ENCODE data around the gene PTGS2.

The PTGS2 gene

DNA sequence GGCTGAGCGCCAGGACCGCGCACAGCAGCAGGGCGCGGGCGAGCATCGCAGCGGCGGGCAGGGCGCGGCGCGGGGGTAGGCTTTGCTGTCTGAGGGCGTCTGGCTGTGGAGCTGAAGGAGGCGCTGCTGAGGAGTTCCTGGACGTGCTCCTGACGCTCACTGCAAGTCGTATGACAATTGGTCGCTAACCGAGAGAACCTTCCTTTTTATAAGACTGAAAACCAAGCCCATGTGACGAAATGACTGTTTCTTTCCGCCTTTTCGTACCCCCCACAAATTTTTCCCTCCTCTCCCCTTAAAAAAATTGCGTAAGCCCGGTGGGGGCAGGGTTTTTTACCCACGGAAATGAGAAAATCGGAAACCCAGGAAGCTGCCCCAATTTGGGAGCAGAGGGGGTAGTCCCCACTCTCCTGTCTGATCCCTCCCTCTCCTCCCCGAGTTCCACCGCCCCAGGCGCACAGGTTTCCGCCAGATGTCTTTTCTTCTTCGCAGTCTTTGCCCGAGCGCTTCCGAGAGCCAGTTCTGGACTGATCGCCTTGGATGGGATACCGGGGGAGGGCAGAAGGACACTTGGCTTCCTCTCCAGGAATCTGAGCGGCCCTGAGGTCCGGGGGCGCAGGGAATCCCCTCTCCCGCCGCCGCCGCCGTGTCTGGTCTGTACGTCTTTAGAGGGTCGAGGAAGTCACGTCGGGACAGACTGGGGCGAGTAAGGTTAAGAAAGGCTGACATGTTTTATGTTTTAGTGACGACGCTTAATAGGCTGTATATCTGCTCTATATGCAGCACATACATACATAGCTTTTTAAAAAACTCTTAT, at the start of gene PTGS2:
Gene PTGS2, minus strand, starts transcription at position 179 of the 817 bp plus-strand sequence. Its CDS starts 133 bp downstream, at position 46.
- H3K9me3 ChIP-seq (ENCODE audit: control insufficient read depth, insufficient read depth, low read length): no peaks in the 10 kb centered on the region
- peak within 1 kb of the TSS; percentile 83 for H3K9ac ChIP-seq (ENCODE audit: low read depth, low read length)
- H3K4me1 ChIP-seq (ENCODE audit: insufficient read depth, low read length): no peaks in the 10 kb centered on the region
- H3K36me3 ChIP-seq (ENCODE audit: insufficient read depth, low read length): no peaks in the 10 kb centered on the region

DNA sequence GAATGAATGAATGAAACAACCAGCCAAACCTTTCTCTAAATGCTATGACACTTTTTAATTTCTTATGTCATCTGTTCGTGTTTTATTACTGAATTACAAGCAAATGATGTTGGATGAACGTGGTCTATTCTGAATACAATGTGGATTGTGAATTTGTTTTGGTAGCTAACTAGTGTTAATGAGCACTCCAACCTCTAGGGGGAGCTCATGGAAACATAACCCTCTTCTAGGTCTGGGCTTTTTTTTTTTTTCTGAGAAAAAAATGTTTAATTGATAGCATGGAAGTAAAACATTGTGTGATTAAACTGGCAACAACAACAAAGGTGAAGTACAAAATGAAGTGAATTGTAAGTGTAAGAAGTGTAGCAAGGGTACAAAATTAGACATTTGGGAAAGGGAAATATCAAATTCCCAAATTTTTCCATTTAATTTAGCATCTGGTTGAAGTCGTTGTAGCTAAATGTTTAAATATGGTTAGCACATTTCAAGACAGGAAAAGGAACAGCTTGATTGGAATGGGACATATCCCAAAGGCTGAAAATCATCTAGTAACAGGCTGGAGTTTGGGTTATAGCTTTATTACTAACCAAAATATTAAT, 42.6 kb upstream of the PTGS2 start:
- H3K9ac ChIP-seq (ENCODE audit: low read depth, low read length): no peak overlapping the region
- no peaks in the 10 kb centered on the region for H3K4me1 ChIP-seq (ENCODE audit: insufficient read depth, low read length)
- no peaks in the 10 kb centered on the region for H3K9me3 ChIP-seq (ENCODE audit: control insufficient read depth, insufficient read depth, low read length)
- no peaks in the 10 kb centered on the region for H3K36me3 ChIP-seq (ENCODE audit: insufficient read depth, low read length)

DNA sequence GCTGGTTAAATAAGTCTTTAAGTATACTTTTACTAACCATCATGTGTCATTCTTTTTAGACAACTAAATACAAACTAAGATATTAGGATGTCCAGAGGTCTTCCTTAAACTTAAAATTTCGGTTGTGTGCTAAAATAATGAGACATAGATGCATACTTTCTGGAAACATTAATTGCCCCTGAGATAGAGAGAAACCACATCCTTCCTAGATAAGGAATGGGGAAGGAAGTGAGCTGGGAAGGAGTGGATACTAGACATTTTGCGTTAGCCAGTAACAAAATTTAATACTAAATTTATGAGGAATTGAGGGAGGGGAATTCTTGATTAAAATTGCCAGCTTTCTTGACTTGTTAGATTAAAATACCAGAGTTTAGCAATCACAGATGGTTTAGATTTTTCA, 37.1 kb upstream of the PTGS2 start:
- Histone ChIP-seq H3K9ac (ENCODE audit: low read depth, low read length) (no peak overlapping the region), H3K36me3 (ENCODE audit: insufficient read depth, low read length) (no peaks in the 10 kb centered on the region), H3K4me1 (ENCODE audit: insufficient read depth, low read length) (no peaks in the 10 kb centered on the region), H3K9me3 (ENCODE audit: control insufficient read depth, insufficient read depth, low read length) (no peaks in the 10 kb centered on the region)

DNA sequence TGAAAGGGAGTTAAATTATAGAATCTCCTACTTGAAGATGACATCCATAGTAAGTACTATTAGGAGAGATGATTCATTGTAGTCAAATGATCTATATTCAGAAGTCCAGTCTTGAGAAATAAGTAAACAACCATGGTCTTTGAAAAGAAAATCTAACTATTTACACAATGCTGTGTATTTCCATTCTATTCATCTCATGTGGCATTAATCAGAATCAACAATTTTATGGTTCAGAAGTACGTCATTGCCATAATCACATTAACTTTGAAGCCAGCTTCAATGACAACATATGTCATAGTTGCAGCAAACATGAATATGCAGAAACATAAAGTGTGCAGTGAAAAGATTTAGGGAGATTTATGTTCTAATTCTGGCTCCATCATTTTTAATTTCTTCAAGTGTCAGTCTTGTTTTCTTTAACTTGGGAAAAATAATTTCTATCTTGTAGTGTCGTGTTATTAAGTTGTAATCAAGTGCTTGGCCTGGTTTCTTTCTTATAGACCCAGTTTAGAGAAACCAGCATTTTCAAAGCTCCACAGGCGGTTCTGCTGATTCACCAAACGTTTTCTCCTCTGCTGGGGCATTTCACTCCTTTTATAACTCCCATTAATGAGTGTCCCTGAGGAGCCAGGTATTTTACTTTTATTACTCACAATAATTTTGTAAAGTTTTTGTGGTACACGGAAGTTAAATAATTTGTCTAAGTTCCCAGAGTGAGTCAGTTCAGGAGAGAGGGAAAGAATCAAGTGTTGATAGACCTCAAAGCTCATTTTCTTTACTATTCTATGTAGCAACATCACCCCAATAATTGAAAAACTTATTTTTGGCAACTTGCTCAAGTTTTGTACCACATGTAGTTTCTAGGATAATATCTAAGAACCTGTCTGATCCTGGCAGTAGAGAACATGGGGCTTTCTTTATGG, 35.9 kb upstream of the PTGS2 start:
- Histone ChIP-seq H3K9ac (ENCODE audit: low read depth, low read length) (no peak overlapping the region), H3K4me1 (ENCODE audit: insufficient read depth, low read length) (no peaks in the 10 kb centered on the region), H3K36me3 (ENCODE audit: insufficient read depth, low read length) (no peaks in the 10 kb centered on the region), H3K9me3 (ENCODE audit: control insufficient read depth, insufficient read depth, low read length) (no peaks in the 10 kb centered on the region)

DNA sequence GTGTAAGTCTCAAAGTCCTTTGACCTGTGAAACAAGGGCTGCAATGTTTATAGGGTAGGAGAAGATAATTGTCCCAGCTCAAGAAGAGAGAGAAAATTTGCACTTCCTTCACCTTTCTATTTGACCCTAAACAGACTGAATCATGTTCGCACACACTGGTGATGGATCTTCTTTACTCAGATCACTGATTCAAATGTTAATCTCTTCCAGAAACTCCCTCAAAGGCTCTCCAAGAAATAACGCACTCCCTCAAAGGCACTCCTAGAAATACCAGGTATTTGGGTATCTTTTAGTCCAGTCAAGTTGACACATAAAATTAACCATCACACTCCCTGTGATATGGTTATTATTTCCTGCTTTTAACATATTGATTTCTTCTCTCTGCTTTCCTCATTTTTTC, 30.5 kb upstream of the PTGS2 start:
- Histone ChIP-seq H3K36me3 (ENCODE audit: insufficient read depth, low read length) (no peaks in the 10 kb centered on the region), H3K9ac (ENCODE audit: low read depth, low read length) (no peak overlapping the region), H3K4me1 (ENCODE audit: insufficient read depth, low read length) (no peaks in the 10 kb centered on the region), H3K9me3 (ENCODE audit: control insufficient read depth, insufficient read depth, low read length) (no peaks in the 10 kb centered on the region)

DNA sequence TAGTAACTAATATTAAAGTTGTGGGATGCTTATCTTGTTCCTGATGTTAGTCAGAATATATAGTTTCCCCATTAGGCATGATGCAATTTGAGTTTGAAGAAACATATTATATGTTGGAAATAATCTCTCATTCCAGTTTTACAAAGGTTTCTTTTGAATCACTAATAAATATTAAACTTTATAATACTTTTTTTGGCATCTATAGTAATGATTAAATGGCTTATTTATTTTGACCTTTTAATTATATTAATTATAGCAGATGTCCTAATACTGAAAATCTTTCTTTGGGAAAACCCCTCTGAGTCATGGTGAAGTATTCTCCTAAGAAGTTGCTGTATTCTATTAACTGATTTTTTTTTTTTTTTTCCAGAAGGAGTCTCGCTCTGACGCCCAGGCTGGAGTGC, 28.5 kb upstream of the PTGS2 start:
- no peaks in the 10 kb centered on the region for H3K36me3 ChIP-seq (ENCODE audit: insufficient read depth, low read length)
- no peak overlapping the region for H3K9ac ChIP-seq (ENCODE audit: low read depth, low read length)
- no peaks in the 10 kb centered on the region for H3K4me1 ChIP-seq (ENCODE audit: insufficient read depth, low read length)
- no peaks in the 10 kb centered on the region for H3K9me3 ChIP-seq (ENCODE audit: control insufficient read depth, insufficient read depth, low read length)

DNA sequence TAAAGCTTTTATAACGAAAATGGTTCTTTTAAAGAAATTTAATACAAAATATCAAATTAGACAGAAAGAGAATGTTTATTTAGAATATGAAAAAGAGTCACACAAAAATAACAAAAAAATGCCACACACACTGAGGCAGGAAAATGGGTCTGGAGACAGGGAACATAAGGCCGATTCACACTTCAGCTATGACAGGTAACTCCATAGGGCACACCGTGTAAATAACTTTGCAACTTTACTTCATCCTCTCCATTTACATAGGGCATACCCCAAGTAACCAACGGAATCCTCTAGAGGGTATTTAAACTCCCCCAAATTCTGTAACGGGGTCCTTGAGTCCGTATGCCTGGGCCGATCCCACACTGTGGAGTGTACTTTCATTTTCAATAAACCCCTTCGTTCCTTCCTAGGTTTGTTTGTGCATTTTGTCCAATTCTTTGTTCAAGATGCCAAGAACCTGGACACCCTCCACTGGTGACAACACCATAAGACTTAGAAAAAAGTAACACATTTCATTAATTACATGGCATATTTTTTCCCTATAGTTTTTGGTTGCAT, 23.1 kb upstream of the PTGS2 start:
- no peak overlapping the region for H3K9ac ChIP-seq (ENCODE audit: low read depth, low read length)
- H3K36me3 ChIP-seq (ENCODE audit: insufficient read depth, low read length): no peaks in the 10 kb centered on the region
- H3K4me1 ChIP-seq (ENCODE audit: insufficient read depth, low read length): no peaks in the 10 kb centered on the region
- no peaks in the 10 kb centered on the region for H3K9me3 ChIP-seq (ENCODE audit: control insufficient read depth, insufficient read depth, low read length)

DNA sequence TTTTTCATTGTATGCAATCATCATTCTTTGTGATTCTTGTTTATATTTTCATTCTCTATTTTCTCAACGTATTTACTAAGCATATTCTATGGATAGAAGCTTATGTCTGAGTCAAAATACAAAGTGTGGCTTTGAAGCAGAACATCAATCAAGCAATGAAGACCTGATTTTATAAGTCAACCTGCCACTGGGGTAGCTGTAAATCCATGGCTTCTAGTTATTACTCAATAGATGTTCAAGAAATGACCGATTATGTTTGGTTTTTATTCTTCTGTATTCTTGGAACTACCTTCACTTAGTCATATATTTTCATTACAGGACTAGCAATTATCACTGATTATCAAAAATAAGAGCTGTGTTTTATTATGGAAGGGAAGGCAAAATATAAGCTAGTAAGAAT, 20.5 kb upstream of the PTGS2 start:
- Histone ChIP-seq H3K9me3 (ENCODE audit: control insufficient read depth, insufficient read depth, low read length) (no peaks in the 10 kb centered on the region), H3K36me3 (ENCODE audit: insufficient read depth, low read length) (no peaks in the 10 kb centered on the region), H3K4me1 (ENCODE audit: insufficient read depth, low read length) (no peaks in the 10 kb centered on the region), H3K9ac (ENCODE audit: low read depth, low read length) (no peak overlapping the region)

DNA sequence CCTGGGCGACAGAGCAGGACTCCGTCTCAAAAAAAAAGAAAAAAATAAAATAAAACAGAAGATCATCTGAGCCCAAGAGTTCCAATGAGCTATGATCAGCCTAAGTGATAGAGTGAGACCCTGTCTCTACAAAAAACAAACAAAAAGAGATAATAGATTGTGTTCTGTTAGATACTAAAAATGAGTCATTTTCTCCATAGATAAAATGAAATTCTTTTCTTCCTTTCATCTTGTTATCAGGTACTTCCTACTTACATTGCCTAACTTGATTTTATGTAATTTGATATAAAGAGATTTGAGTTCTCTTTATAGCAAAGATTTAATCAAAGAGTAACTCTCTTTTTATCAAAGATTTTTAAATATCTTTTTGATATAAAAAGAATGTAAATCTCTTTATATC, 19.3 kb upstream of the PTGS2 start:
- H3K4me1 ChIP-seq (ENCODE audit: insufficient read depth, low read length): no peaks in the 10 kb centered on the region
- no peaks in the 10 kb centered on the region for H3K36me3 ChIP-seq (ENCODE audit: insufficient read depth, low read length)
- no peaks in the 10 kb centered on the region for H3K9me3 ChIP-seq (ENCODE audit: control insufficient read depth, insufficient read depth, low read length)
- no peak overlapping the region for H3K9ac ChIP-seq (ENCODE audit: low read depth, low read length)

DNA sequence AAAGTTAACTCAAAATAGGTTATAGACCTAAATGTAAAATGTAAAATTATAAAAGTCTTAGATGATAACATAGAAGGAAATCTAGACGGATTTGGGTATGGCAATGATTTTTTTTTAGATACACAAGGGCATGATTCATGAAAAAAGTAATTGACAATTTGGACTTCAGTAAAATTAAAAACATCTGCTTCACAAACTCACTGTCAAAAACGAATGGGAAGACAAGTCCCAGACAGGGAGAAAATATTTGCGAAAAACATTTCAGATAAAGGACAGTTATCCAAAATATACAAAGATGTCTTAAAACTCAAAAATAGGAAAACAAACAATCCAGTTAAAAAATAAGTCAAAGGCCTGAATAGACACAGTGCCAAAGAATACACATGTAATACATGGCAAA, 9.7 kb upstream of the PTGS2 start:
- H3K36me3 ChIP-seq (ENCODE audit: insufficient read depth, low read length): no peaks in the 10 kb centered on the region
- no peak overlapping the region for H3K9ac ChIP-seq (ENCODE audit: low read depth, low read length)
- H3K4me1 ChIP-seq (ENCODE audit: insufficient read depth, low read length): no peaks in the 10 kb centered on the region
- H3K9me3 ChIP-seq (ENCODE audit: control insufficient read depth, insufficient read depth, low read length): no peaks in the 10 kb centered on the region

DNA sequence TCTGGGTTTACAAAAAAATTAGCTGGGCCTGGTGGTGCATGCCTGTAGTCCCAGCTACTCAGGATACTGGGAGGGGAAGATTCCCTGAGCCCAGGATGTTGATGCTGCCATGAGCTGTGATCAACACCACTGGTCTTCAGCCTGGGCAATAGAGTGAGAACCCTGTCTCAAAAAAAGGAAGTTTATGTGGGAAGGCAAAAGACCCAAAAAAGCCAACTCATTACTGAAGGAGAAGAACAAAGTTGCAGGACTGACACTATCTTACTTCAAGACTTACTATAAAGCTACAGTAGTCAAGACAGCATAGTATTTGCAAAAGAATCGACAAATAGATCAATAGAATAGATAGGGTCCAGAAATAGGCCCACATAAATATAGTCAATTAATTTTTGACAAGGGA, 9.2 kb upstream of the PTGS2 start:
- H3K9ac ChIP-seq (ENCODE audit: low read depth, low read length): no peak overlapping the region
- H3K36me3 ChIP-seq (ENCODE audit: insufficient read depth, low read length): no peaks in the 10 kb centered on the region
- no peaks in the 10 kb centered on the region for H3K4me1 ChIP-seq (ENCODE audit: insufficient read depth, low read length)
- H3K9me3 ChIP-seq (ENCODE audit: control insufficient read depth, insufficient read depth, low read length): no peaks in the 10 kb centered on the region

DNA sequence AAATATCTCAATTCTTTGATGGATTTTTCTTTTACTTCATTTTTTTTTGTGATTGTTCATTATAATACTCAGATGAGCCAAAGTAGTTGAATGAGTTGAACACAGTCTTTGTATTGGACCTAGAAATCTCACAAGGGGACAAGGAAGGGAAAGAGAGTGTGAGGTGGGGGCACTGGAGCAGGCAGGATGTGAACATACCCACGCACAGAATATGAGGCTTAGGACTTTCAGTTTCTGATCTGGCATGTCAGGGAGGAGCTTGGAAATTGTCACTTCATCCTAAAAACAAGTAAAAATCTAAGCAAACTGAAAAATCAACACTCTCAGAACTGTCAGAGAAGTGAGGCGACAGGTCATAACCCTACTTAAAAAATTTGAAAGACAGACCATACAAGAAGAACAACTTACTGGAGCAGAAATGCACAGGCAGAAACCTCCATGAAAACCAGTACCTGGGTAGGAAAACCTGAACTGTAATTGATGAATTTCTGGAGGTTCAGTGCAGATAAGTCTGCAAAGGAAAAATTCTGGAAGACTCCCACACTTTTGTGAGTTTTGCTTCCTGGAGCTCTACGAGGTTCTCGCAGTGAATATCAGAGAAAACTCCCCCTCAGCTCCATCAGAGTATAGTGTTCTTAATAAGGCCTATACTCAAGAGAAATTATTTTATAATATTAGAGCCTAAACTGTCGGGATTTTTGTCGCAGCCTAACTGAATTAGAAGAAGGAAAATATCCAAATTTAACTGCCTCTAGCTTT, 3.6 kb upstream of the PTGS2 start:
- Histone ChIP-seq H3K9ac (ENCODE audit: low read depth, low read length) (no peak overlapping the region), H3K4me1 (ENCODE audit: insufficient read depth, low read length) (no peaks in the 10 kb centered on the region), H3K36me3 (ENCODE audit: insufficient read depth, low read length) (no peaks in the 10 kb centered on the region), H3K9me3 (ENCODE audit: control insufficient read depth, insufficient read depth, low read length) (no peaks in the 10 kb centered on the region)

DNA sequence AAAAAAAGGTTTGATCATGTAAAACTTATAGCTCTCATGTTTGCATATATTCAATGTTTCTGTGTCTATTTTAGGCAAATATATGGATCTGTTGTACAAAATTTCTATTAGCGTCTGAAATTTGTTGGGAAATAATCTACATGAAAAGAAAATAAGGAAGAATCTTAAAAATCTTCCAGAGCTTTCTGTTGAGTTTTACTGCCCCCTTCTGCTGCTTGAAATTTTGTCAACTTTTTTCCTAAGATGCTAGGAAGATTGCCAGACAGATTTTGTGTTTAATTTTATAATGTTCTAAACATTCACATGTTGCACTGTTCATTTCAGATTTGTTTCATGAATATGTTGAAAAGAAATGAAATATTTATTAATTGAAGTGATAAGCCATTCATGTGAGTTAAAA, 2.5 kb upstream of the PTGS2 start:
- no peak overlapping the region for H3K9ac ChIP-seq (ENCODE audit: low read depth, low read length)

DNA sequence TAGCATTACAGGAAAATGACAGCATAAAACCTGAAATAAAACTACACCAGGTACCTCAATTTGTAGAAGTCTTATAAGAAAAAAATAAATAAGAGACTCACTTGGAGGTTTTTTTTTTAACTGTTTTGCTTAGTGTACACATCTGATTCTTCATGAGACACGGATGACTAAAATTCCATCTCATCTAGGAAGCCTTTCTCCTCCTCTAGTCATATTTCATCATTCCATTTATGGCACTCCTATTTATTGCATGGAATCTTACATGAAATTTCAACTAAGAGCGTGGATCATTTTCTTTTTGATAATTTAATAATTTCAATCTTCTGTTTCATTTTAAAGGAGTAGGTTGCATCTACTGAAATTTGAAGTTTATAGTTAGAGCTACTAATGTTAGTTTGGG, 1.6 kb upstream of the PTGS2 start:
- Histone ChIP-seq H3K9ac (ENCODE audit: low read depth, low read length) (no peak overlapping the region), H3K36me3 (ENCODE audit: insufficient read depth, low read length) (no peaks in the 10 kb centered on the region), H3K4me1 (ENCODE audit: insufficient read depth, low read length) (no peaks in the 10 kb centered on the region), H3K9me3 (ENCODE audit: control insufficient read depth, insufficient read depth, low read length) (no peaks in the 10 kb centered on the region)

More for the DNA sequence above, 2.5 kb upstream of the PTGS2 start:
- no peaks in the 10 kb centered on the region for H3K36me3 ChIP-seq (ENCODE audit: insufficient read depth, low read length)
- no peaks in the 10 kb centered on the region for H3K4me1 ChIP-seq (ENCODE audit: insufficient read depth, low read length)
- no peaks in the 10 kb centered on the region for H3K9me3 ChIP-seq (ENCODE audit: control insufficient read depth, insufficient read depth, low read length)
